Suppressor macrophage treated with lipopolysaccharide for 4 hours (primary cell): ENCODE data around the gene OTP.
A peak's percentile ranks its signal among the peaks of the same experiment; 100 is the strongest.
"Not testable (repeated sequence)": the region's sequence is repeated elsewhere in the genome, so short reads cannot be mapped to it uniquely, and the experiment has no call there.

Experiments used
- DNase-seq: peaks from one replicate; pipeline ENCODE4 v3.0.0-alpha.2; 2020

Gene OTP

DNA sequence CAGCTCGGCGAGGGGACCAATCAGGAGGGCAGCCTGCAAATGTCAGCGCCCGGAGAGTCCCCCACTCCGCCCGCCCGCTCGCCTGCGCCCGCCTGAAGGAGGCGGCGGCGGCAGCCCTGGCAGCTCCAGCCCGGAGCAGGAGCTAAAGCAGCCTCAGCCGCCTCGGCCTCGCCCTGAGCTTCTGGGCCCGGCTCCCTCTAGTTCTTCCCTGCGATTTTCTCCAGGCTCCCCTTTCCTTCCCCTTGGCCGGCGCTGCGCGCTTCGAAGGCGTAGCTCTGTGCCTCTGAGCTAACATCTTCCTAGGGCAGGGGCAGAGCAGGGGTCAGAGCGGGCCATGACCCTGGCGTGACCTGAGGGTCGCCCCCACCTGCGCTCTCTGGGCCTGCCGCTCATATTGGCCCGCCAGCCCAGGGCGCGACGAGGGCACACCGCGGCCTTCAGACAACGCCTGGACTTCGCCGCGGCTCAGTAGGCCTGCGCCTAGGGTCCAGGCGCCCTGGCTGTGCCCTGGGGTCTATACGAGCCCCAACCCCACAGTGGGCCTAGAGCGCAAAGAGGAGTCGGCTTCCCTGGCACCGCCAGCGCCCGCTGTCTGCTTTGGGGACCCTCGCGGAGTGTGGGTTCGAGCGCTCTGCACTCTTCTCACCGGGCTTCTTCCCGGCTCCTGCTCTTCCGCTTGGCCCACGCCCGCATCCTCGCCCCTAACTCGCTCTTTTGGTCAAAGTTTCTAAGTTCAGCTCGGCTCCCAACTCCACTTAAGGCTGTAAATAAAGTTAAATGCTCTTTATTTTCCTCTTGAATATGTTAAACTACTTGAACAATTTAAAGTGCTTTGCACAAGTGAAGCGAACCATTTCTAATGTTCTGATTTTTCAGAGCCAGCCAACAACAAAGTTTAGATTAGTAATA is 504 bp upstream of the OTP start:
- no peak for DNase-seq

DNA sequence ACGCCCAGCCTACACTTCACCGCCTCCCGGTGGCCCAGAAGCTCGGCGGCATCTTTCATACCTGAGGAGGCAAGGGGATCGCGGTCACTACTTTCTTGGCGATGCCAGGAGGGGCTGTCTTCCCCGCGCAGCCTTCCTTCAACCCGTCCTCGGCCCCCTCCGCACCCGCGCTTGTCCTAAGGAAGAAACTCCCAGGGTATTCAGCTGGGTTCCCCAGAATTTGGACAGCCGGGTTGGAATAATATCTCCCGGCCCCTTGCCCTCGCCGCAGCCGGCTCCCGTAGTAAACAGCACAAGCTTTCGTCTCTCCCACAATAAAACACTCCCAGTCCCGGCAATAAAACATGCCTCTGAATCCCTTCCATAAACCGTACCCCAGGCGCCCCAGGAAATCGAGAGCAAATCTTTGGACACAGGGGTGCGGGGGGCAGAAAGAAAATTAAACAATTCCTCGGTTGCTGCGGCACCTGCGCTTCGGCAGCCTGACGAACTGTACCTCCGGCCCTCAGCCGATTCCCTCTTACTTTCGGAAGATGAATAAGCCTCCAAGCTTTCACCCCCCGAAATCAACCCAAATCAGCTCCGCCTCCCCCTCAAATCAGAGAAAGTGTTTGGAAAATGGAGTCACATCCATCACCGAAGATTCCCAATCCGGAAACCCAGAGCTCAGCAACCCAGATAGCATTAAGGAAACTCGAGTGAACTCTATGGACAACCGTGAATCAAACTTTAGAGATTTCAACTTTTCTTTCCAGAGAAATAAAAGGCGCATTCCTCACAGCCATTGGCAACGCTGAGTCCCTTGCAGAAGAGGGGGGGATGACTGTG is 1.1 kb downstream of the OTP start:
- DNase-seq = no peak

DNA sequence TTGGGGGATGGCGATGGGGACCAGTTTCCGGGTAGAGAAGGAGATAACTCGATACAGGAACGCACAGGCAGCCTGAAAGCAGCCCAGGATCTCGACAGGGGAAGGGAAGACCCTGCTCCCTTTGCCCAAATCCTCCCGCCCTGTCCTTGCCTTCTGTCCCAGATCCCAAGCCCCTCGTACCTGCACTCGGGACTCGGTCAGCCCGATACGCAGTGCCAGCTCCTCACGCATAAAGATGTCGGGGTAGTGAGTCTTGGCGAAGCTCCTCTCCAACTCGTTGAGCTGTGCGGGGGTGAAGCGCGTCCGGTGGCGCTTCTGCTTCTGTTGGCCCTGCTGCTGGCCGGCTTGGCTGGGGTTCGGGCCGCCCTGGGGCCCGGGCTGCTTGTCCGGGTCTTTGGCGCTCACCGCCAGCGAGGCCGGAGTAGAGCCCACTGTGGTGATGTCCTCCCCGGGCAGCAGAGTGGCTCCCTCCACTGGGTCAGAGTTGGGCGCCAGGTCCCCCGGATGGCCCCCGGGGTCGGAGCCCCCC is 1.8 kb downstream of the OTP start:
- DNase-seq = no peak

DNA sequence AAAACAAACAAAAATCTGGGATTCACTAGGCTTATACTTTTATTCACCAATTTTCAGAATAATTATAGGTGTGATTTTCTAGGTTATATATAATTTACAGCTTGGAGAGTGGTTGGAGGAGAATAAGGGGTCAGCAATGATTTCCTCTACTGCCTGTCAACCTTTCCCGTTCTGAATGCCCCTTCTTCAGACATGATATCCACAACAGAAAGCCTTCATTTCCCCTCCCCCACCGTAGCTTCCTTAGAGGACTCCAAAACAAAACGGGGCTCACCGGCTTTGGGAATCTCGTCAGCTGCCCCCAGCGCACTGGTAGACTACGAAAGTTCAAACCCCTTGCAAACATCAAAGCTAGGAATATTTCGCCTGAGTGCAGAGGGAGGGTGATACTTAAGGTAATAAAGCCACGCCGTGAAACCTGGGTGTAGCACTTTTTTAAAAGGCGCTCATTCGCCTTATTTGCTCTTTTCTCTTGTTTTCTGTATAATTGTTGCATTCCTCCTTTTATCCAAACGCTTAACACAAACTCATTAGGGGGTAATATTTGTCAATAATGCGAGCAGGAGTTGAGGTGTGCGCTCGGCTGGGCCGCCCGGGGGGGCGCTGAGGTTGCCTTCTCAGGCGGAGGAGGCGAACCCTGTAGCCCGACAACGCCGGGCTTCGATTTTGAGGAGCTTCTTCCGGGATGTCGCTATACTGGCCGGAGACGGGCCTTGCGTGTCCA is 2.4 kb downstream of the OTP start:
- no peak for DNase-seq

DNA sequence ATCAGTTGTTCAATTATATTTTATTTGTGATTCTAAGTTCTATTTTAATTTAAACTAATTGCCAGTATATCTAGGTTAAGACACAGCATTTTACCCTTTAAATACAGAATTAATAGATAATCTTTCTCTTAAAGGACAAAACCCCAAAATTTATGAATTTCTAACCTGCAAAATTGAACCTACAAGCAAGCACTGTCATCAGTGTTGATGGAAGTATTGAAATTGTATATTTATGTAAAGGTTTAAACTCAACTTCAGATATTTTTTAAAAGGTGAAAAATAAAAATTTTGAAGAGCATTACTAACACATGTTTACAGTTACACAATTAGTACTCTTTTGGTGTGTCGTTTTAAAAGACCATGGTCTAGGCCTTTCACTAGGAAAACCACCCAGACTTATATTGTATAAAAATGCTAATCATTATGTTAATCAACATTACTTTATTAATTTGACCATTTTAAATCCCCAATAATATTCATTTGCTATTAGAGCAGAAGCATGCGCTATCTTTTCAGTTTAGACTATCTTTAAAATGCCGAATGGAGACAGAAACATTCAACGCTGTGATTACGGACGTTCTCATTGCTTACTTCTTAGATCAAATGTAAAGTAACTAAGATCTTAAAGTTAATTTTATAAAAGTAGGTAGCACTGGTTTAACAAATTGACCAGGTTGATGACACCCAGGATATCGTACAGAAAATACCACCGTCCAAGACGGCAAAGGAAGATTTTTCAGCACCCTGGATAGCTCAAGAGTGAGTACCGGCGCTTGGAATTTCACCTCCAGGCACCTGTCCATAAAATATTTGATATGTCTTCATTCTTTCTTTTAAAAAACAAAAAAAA is 3.2 kb downstream of the OTP start:
- no peak for DNase-seq

DNA sequence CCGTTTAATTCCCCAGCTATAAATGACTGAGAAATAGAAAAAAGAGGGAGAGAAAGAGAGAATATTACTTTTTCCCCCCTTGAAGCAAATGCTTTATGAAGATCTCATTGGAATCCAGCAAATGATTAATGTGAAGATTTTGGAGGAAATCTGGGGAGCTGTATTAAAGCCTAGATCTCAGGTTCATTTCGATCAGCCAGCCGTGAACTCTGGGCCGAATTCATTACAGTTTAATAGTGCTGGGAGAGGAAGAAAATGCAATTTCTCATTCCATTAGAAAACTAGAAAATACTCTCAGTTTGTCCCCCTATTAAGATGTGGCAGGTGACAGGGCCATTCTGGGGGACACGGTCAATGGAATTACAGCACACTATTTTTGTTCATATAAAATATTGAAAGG is 4.8 kb downstream of the OTP start:
- DNase-seq = no peak

DNA sequence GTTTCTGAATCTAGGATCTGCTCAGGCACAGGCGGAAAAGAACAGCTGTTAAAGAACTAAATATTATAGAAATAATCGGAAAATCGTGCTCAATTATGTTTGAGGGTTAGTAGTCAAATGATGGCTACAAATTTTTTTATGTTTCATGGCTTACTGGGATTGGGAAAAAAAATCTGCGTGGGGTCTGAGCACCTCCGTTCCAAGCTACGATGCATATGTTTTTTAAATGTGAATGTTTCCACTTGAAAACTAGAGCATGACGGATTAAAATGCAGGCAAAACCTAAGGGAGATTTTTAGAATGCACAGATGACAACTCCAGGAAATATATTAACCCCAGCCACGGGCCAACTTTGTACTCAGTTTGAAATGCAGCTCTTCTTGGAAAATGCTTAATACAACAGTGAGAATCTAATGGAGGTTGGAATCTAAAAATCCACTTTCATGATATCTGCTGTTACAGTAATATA is 5.3 kb downstream of the OTP start:
- DNase-seq = no peak

DNA sequence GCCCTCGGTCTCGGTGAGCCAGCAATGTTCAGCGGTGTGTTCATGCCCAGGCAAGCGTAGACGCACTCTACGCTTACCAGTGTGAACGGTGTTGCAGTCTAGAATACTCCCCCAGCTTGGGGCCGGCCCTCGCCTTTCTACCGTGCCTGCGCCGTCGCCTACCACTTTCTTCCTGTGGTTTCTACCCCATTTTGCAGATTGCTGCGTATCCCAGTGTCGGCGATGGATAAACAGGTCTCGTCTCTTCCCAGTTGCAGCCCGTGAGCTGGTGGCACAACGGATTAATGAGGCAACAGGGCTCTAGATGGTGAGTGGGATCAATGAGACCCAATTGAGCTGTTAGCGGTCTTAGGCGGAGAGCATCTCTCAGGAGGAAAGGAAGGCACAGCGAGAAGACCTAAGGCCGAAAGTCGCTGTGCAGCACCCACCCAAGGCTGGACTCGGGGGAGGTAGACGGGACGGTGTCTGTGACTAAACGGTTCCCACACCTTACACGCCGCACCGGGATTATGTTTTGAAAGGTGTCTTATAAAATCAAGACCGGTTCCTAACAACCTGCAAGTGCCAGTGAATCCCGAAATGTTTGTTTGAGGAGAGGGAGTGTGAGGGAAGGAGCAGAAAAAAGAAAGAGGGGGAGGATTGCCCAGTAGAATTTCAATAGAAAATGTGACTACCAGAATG is 5.8 kb downstream of the OTP start:
- no peak for DNase-seq

DNA sequence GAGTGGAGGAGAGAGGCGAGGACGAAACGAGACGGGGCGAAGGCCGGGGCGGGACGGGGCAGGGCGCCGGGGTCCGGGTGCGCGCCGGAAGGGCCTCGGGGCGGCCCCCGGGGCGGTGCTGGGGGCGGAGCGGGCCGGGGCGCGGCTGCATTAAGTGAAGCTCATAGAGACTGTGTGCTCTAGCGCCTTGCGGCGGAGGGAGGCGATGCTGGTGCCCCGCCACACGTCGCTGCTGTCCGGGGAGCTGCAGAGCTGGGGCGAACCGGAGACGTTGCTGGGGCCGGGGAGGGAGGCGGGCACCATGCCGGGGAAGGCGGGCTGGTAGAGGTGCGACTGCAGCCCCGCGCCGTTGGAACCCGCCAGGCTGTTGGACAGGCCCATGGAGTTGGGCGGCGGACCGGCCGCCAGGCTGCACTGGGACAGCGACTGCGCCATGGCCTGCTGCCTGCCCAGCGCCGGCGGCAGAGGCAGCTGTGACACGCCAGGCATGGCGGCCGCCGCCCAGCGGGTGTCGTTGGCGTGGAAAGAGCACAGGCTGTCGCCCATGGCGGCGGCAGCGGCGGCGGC is 8.3 kb downstream of the OTP start:
- DNase-seq = peak; percentile 70

DNA sequence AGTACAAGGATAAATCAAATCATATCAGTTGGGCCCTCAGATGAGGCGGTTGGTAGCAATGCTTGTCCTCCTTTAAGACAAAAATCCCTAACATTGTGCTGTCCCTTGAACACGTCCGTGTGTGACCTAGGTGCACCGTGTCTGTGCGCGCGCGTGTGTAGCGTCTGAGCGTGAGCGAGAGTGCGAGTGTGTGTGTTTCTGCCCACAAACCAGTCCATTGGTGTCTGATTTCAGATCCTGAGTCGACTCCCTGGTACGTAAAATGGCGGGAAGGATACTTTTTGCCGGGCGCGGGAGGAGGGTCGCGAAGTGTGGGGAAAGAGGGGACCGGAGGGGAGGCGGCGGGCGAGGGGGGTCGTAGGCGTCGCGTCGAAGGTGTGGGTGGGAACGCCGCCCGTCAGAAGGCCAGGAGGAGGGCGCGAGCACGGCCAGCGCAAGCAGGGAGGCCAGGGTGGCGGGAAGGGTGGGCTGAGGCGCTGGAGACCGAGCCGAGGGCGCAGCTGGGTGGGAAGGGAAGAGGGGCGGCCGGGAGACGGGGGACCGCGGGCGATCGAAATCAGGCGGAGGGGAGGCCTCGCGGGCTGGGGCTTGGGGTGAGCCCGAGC is 8.9 kb downstream of the OTP start:
- DNase-seq = no peak

DNA sequence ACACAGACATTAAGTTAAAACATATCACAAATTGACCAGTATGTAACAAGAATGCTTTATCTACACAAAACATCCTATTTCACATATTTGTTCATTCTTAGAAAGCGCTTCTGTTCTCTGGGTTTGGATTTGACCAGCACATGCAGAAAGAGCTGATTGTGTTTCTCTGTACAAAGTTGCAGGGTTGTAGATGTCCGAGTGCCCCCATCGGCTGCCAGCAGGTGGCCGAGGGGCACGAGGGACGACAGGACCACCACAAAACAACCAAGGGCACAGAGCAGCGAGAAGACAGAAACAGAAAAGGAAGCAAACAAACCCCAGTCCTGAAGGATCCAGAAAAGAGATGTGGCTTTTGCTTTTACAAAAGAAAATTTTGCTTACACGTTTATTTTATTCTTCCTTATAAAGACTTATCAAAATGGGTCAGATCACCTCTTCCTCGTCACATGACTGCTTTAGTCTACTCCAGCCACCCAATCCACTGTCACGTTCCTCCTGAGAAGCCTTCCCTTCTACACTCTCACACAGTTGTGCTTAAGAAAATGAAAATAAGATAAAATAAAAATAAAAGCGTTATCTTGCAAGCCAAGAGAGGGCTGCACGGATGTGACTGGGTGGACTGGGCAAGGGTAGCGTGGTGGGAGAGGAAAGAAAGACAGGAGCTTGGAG is 9.5 kb downstream of the OTP start:
- peak; percentile 13 for DNase-seq

DNA sequence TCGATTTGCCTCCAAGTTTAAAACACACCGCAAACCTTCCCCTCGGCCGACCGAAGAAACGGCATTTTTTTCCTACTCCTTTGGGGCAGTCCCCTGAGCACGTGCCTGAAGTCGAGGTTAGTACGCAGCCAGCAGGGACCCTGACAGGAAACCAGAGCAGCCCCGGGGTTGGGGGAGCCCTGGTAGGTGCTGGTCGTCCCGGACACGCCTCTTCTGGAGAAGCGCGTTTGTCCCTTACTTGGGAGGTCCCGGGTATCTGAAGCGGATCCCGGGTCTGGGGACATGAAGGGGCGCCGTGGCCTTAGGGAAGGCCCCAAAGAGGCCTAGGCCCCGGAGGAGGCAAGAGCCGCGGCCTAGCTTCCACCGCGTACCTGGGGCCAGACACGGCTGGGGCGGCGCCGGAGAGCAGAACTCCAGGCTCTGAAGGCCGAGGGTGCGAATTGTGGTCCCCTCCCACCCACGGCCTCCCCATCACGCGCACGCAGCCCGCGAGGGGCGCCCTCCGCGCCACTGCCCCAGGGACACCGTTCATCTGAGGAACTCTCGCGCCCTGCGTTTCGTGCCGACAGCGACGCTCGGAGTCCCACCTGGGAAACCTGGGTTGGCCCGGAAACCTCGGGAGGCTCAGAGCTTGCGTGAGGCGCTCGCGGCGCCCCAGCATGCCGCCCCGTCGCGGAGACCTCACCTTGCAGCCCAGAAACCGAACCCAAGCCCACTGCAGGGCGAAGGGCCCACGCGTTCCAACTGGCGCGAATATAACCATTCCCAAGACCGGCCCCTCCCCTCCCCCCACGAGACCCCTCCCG is 10.4 kb downstream of the OTP start:
- no peak for DNase-seq

DNA sequence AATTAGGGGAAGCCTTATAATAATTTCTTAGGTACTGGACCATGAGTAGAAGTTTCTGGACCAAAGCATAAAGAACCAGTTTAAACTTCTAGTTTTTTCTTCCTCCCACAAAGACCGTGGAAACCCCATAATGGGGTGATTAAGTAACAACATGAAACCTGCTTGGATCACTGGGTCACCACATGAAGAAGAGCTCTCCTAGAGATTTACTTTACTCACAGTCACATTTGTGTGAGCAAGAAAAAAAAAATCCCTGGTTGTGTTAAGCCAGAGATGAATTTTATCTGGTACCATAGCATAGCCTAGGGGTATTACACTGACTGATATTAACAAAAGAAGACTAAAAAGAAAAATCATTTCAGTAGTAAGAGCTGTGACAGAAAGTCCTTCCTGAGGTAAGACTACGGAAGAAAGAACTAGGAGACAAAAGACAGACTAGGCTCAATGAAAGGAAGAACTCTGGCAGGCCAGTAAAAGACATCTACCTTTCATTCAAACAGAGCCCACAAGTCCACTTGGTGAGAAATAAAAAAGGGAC is 15.2 kb downstream of the OTP start:
- DNase-seq = no peak

DNA sequence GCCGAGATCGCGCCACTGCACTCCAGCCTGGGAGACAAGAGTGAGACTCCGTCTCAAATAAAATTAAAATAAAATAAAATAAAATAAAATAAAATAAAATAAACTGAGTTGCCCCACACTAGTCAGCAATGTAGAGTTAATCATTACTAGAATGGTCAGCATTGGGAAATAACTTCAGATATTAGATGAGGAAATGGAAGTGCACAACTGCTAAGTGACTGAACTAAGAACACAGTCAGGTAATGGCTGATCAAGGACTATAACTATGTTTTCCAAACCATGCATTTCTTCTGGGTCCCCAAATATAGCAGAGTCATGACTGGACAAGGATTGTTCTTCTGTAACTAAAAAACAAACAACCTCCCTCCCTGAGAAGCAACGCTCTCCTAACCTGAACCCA is 17.1 kb downstream of the OTP start:
- DNase-seq = no peak

DNA sequence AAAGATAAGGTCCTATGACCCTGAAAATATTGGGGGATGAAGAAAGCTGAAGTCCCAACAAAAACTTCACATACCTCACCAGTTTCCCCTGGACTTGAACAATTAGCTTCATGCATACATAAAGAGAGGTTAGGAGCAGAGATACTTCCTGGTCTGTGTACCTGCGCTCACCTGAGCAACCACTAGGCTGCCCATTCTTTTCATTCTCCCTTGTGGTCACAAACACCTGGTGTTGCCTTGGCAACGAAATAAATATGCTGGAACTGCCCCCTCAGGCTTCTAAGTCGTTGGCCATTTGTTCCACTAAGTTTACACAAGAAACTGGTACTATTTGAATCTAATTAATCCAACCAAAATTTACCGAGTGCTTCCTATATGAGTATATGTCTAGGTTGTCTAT is 18.1 kb downstream of the OTP start:
- DNase-seq = no peak

DNA sequence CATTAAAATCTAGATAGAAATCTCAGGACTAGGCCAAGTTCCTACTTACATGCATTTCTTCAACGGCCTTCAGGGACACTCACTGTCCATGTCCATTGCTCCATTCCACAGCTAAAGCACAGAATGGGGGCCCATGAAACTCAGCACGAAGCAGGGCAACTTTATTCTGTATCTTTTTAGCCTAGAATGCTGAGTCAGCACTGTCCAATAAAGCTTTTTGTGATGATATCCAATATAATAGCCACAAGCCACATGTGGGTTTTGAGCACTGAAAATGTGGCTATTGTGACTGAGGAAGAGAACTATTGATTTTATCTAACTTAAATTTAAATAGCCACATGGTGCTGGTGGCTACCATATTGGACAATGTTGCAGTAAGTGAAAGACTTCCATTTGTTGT is 21.6 kb downstream of the OTP start:
- no peak for DNase-seq

DNA sequence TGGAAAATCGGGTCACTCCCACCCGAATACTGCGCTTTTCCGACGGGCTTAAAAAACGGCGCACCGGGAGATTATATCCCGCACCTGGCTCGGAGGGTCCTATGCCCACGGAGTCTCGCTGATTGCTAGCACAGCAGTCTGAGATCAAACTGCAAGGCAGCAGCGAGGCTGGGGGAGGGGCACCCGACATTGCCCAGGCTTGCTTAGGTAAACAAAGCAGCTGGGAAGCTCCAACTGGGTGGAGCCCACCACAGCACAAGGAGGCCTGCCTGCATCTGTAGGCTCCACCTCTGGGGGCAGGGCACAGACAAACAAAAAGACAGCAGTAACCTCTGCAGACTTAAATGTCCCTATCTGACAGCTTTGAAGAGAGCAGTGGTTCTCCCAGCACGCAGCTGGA is 29.6 kb downstream of the OTP start:
- DNase-seq = not testable (repeated sequence)

DNA sequence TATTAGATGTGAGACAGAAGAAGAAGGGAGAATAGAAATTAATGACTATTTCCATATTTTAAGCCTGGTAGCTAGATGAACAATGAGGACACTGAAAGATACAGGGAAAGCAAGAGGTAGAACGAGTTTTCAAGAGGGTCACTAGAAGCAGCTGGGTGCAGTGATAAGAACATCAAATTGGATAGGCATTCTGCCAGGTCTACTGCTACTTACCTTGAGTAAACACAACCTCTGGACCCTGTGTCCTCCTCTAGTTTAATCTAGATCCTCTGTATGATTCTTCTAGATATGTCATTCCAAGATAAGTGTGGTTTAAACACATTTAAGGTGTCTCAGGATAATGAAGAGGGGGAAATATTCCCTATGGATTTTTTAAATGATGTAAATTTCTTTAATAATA is 31.2 kb downstream of the OTP start:
- DNase-seq = no peak

DNA sequence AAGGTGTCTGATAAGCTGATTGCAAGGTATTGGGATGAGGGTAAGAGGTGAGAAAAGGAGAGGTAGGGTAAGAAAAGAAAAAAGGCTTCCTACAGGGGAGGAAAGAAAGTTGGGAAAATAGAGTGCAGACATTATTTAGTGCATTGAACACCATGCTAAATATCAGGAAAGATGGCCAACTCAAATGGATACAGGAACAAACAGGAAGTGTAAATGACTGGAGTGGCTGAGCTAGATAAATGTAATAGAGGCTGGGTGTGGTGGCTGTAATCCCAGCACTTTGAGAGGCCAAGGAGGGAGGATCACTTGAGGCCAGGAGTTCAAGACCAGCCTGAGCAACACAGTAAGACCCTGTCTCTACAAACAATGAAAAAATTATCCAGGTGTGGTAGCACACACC is 32.2 kb downstream of the OTP start:
- no peak for DNase-seq
